ENCODE results near the gene LRMDA.

DNA sequence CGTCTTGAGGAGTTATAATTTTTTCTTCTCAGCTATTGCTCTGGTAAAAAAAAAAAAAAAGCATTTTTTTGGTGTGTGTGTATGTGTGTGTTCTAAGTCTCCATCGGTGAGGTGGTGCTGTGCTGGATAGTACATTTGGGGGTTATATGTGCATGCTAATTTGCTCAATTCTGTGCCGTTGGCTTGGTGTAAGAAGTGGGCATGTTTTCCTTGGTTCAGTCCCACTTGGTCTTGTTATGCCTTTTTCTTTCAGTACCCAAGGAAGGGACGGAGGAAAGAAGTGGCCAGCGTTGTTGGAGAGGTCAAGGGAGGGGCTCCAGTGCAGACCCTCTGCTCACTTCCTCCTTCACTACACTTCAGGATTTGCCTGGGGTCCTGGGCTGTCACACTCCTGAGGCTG lies 20.4 kb downstream of the LRMDA start:
- no peak for TF ChIP-seq EZH2 (IDR thresholded peaks at IDR 0.05; ENCODE audit: borderline replicate concordance, insufficient read depth, low read depth, low read length, poor library complexity, severe bottlenecking)
- TF ChIP-seq, protein P1, sequence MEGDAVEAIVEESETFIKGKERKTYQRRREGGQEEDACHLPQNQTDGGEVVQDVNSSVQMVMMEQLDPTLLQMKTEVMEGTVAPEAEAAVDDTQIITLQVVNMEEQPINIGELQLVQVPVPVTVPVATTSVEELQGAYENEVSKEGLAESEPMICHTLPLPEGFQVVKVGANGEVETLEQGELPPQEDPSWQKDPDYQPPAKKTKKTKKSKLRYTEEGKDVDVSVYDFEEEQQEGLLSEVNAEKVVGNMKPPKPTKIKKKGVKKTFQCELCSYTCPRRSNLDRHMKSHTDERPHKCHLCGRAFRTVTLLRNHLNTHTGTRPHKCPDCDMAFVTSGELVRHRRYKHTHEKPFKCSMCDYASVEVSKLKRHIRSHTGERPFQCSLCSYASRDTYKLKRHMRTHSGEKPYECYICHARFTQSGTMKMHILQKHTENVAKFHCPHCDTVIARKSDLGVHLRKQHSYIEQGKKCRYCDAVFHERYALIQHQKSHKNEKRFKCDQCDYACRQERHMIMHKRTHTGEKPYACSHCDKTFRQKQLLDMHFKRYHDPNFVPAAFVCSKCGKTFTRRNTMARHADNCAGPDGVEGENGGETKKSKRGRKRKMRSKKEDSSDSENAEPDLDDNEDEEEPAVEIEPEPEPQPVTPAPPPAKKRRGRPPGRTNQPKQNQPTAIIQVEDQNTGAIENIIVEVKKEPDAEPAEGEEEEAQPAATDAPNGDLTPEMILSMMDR (IDR thresholded peaks at IDR 0.05), result no peak
